Lung (tissue), 12 donors: ENCODE results near the gene FTCDNL1. TPM values are rescaled to one million over a fixed set of nuclear protein-coding genes. Genes with fewer than 3 reads are reported as not detected.
A peak's percentile ranks its signal among the peaks of the same experiment; 100 is the strongest.

Experiments used
- ATAC-seq: fragments of 200-7000 bp; cut with Tn5 transposase; one replicate; pipeline ENCODE4 v1.9.1; 2020; ENCODE audit warnings: moderate number of reproducible peaks; ENCODE audit not compliant: insufficient read depth, low FRiP score
- DNase-seq, 3 donors: peaks; one replicate each; pipeline ENCODE4 v3.0.0-alpha.2; 2013 to 2017
- H3K27ac ChIP-seq, 2 donors: one replicate each; pipeline ENCODE4 v1.5.1; 2013; ENCODE audit warnings: mild to moderate bottlenecking in 2 of 2, moderate library complexity in 2 of 2, control low read depth in 1 of 2, inconsistent platforms in 1 of 2, low read depth in 1 of 2, low read length in 1 of 2
- H3K27me3 ChIP-seq, 3 donors: one replicate each; pipeline ENCODE4 v1.5.1; 2013; ENCODE audit warnings: low read length in 2 of 3; ENCODE audit not compliant: control insufficient read depth in 3 of 3, insufficient read depth in 3 of 3
- H3K36me3 ChIP-seq, 4 donors: one replicate each; pipeline ENCODE4 v1.5.1; 2013; ENCODE audit warnings: low read length in 4 of 4, mild to moderate bottlenecking in 1 of 4, moderate library complexity in 1 of 4; ENCODE audit not compliant: control insufficient read depth in 4 of 4, insufficient read depth in 4 of 4
- H3K4me1 ChIP-seq, 5 donors: one replicate each; pipeline ENCODE4 v1.5.1; 2013; ENCODE audit warnings: low read length in 5 of 5, mild to moderate bottlenecking in 2 of 5, moderate library complexity in 1 of 5; ENCODE audit not compliant: control insufficient read depth in 5 of 5, insufficient read depth in 5 of 5
- H3K4me3 ChIP-seq: one replicate; pipeline ENCODE4 v1.5.1; 2013; ENCODE audit warnings: mild to moderate bottlenecking, control low read depth, moderate library complexity
- H3K9ac ChIP-seq, 2 donors: one replicate each; pipeline ENCODE4 v1.5.1; 2013; ENCODE audit warnings: low read length in 2 of 2, control low read depth in 1 of 2; ENCODE audit not compliant: insufficient read depth in 1 of 2
- H3K9me3 ChIP-seq, 4 donors: one replicate each; pipeline ENCODE4 v1.5.1; 2013; ENCODE audit warnings: low read length in 3 of 4, mild to moderate bottlenecking in 1 of 4, moderate library complexity in 1 of 4; ENCODE audit not compliant: control insufficient read depth in 4 of 4, insufficient read depth in 3 of 4
- WGBS, 2 donors: extraction: QIAGEN DNeasy Blood & Tissue Kit; methylation state at CpG; one replicate each; pipeline ENCODE4 v1.1.7; 2013; 5-methylcytosine and 5-hydroxymethylcytosine counted together
- polyA plus RNA-seq, 2 donors: library from polyadenylated mRNA; stranded (reverse); fragments of 200-250 nt; gene quantifications; one replicate each; pipeline ENCODE4 v1.2.1, GENCODE V29; 2013
- total RNA-seq, 2 donors: library from RNA; depleted of rRNA in 1 of 2; stranded (reverse); fragments of >200 nt in 1 of 2; gene quantifications; one replicate each; pipeline ENCODE4 v1.2.1, GENCODE V29; 2014 to 2021
- TF ChIP-seq, protein P1 (sequence below): IDR thresholded peaks from 2 replicates; pipeline ENCODE4 v1.5.1; 2012; ENCODE audit warnings: mild to moderate bottlenecking; ENCODE audit errors: control extremely low read depth, extremely low read depth
- donor health status: control.
- donor health status: control.
- donor health status: Bipolar disorder and iron deficiency.
- donor health status: healthy.
- donor health status: DM: yes; HTN: yes; CAD: no.

FTCDNL1 gene
- total and polyA plus RNA-seq, 4 donors = 1.3 to 2.8 (median 1.8) TPM

DNA sequence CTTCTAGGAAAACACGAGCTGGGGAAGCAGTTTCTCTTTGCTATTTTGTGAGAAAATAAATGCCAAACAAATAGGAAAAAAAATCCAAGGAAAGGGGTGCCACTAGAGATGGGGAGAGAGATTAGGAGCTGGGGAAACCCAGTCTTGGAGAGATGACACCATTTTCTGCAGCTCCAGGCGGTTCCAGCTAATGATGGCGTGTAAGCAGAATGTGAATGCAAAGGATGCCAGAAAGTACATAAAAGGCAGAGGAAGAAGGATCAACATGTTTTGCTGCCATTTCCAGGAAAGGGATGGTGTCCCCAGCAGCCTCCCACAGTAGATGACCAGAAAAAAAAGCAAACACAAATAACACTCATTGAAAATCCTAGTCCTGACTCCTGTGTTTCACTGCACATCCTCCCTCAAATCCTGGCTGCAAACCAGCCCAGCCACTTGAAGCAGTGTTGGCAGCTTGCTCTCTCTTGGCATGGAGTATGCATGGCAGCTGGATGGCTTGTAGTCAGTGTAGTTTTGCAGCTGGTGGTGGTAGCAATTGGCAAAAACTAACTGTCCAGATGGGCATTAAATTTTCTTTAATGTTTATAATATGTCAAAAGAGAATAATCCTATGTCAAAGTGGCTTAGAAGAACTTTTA is 93.6 kb downstream of the FTCDNL1 start:
- Histone ChIP-seq H3K4me1 (peaks cover 0 to 10% (median 4%) of the 10 kb centered on the region in 5 donors), H3K36me3 (no peaks in the 10 kb centered on the region), H3K4me3 (no peak overlapping the region), H3K9ac (no peak overlapping the region), H3K27ac (no peak overlapping the region), H3K9me3 (peaks cover 0 to 2% (median 0%) of the 10 kb centered on the region in 4 donors), H3K27me3 (peaks cover 0 to 5% (median 0%) of the 10 kb centered on the region in 3 donors)
- WGBS, 2 donors = 49 to 74% methylated on average over 3 of the region's 3 CpGs
- TF ChIP-seq, protein P1, sequence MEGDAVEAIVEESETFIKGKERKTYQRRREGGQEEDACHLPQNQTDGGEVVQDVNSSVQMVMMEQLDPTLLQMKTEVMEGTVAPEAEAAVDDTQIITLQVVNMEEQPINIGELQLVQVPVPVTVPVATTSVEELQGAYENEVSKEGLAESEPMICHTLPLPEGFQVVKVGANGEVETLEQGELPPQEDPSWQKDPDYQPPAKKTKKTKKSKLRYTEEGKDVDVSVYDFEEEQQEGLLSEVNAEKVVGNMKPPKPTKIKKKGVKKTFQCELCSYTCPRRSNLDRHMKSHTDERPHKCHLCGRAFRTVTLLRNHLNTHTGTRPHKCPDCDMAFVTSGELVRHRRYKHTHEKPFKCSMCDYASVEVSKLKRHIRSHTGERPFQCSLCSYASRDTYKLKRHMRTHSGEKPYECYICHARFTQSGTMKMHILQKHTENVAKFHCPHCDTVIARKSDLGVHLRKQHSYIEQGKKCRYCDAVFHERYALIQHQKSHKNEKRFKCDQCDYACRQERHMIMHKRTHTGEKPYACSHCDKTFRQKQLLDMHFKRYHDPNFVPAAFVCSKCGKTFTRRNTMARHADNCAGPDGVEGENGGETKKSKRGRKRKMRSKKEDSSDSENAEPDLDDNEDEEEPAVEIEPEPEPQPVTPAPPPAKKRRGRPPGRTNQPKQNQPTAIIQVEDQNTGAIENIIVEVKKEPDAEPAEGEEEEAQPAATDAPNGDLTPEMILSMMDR = no peak
- DNase-seq (peak; percentile 82 to 85 (median 83)), ATAC-seq (no peak)

DNA sequence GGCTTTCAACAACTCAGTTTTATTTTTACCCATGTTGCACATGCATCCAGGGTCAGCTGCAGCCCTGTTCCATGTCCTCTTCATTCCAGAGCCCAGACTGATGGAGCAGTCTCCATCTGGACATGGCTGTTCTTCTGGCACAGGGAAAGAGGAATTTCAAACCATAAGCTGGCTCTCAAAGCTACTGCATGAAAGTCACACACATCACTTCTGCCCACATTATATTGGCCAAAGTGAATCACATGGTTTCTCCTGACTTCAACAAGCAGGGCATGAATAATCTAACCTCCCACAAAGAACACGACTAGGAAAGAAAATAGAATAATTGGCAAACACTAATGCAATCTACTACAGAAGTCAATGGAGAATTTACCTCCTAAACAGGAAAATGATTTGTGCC is 94.2 kb downstream of the FTCDNL1 start:
- Histone ChIP-seq H3K27me3 (peaks cover 0 to 5% (median 0%) of the 10 kb centered on the region in 3 donors), H3K27ac (no peak overlapping the region), H3K9me3 (peaks cover 0 to 3% (median under 1%) of the 10 kb centered on the region in 4 donors), H3K4me1 (peaks cover 0 to 10% (median 4%) of the 10 kb centered on the region in 5 donors), H3K9ac (no peak overlapping the region), H3K4me3 (no peak overlapping the region), H3K36me3 (no peaks in the 10 kb centered on the region)
- TF ChIP-seq, protein P1 = no peak
- DNase-seq (no peak), ATAC-seq (no peak)
- 42 to 88% methylated on average over 1 of the region's 1 CpG for WGBS, 2 donors

DNA sequence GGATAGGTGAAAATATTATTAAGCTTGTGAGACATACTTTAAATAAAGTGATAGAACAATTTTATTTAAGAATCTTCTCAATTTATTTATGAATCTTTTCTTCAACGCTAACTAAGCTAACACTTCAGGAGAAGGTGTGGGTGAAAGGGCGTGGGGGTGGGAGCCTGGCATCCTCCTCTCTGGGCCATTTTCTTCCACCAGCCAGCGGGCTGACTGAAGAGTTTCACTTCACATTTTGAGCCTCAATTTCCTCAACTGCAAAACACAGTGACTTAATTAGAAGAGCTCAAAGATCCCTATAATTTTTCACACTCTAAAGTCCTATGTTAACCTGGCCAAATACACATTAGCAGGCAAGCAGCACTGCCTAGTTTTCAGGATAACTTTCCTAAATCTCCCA is 94.8 kb downstream of the FTCDNL1 start:
- ATAC-seq = no peak

More for the DNA sequence above, 94.8 kb downstream of the FTCDNL1 start:
- TF ChIP-seq, protein P1 = no peak
- Histone ChIP-seq H3K27ac (no peak overlapping the region), H3K36me3 (no peaks in the 10 kb centered on the region), H3K4me1 (peaks cover 0 to 10% (median 4%) of the 10 kb centered on the region in 5 donors), H3K9ac (no peak overlapping the region), H3K9me3 (peaks cover 0 to 3% (median under 1%) of the 10 kb centered on the region in 4 donors), H3K27me3 (peaks cover 0 to 5% (median 0%) of the 10 kb centered on the region in 3 donors), H3K4me3 (no peak overlapping the region)
- DNase-seq = no peak
- WGBS, 2 donors = 77 to 86% methylated on average over 3 of the region's 3 CpGs
